Bronchial epithelial cell (primary cell): ENCODE results near the gene SCFD2. TPM values are rescaled to one million over a fixed set of nuclear protein-coding genes. Genes with fewer than 3 reads are reported as not detected.

Experiments used
- DNase-seq: peaks from one replicate; pipeline ENCODE4 v3.0.0-alpha.2; 2010; ENCODE audit warnings: low read depth
- FAIRE-seq: peaks from 2 replicates; lab custom pipeline; 2011; peaks lifted over from hg19 to GRCh38; lab: Jason Lieb, UNC
- H3K27me3 ChIP-seq: 2 replicates; pipeline ENCODE4 v1.5.1; 2011; ENCODE audit warnings: low read length; ENCODE audit not compliant: control insufficient read depth, insufficient read depth
- H3K36me3 ChIP-seq: 2 replicates; pipeline ENCODE4 v1.5.1; 2011; ENCODE audit warnings: low read length; ENCODE audit not compliant: control insufficient read depth, insufficient read depth
- H3K4me3 ChIP-seq: 2 replicates; pipeline ENCODE4 v1.5.1; 2011; ENCODE audit warnings: mild to moderate bottlenecking, low read depth, low read length, control low read depth
- total RNA-seq: library from RNA; depleted of rRNA; stranded (reverse); fragments of >200 nt; gene quantifications from 2 replicates; pipeline ENCODE4 v1.2.1, GENCODE V29; 2014
- TF ChIP-seq, protein P1 (sequence below): IDR thresholded peaks from 2 replicates; pipeline ENCODE4 v1.5.1; 2011; ENCODE audit warnings: mild to moderate bottlenecking, moderate library complexity, low read length, control low read depth, inconsistent platforms; ENCODE audit not compliant: insufficient read depth, severe bottlenecking

Gene SCFD2
- total RNA-seq, 1 donor from 2014 or later = 21.9 TPM

DNA sequence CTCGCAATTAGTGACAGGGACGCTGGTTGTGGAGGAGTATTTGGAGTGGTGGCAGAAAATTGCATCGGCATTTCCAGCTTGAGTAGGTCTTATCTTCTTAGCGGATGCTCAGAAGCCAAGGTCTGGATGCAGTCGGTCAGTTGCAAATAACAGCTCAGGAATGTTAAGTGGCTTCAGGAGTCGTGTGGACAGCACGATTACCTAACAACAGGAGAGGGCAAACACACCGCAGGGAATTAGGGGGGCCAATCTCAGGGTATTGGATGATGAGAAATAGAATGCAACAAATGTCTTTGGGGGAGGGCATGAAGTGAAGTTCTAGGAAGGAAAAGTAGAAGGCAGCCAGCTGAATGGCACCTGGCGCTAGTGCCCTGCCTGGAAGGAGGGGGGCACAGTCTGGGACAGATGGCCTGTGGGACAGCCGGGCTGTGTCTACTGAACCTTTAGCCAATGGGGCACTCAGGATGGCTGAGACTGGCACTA is 492.0 kb downstream of the SCFD2 start:
- Histone ChIP-seq H3K4me3 (no peak overlapping the region), H3K36me3 (no peaks in the 10 kb centered on the region), H3K27me3 (no peaks in the 10 kb centered on the region)
- TF ChIP-seq, protein P1, sequence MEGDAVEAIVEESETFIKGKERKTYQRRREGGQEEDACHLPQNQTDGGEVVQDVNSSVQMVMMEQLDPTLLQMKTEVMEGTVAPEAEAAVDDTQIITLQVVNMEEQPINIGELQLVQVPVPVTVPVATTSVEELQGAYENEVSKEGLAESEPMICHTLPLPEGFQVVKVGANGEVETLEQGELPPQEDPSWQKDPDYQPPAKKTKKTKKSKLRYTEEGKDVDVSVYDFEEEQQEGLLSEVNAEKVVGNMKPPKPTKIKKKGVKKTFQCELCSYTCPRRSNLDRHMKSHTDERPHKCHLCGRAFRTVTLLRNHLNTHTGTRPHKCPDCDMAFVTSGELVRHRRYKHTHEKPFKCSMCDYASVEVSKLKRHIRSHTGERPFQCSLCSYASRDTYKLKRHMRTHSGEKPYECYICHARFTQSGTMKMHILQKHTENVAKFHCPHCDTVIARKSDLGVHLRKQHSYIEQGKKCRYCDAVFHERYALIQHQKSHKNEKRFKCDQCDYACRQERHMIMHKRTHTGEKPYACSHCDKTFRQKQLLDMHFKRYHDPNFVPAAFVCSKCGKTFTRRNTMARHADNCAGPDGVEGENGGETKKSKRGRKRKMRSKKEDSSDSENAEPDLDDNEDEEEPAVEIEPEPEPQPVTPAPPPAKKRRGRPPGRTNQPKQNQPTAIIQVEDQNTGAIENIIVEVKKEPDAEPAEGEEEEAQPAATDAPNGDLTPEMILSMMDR = no peak
- DNase-seq (no peak), FAIRE-seq (no peak)

DNA sequence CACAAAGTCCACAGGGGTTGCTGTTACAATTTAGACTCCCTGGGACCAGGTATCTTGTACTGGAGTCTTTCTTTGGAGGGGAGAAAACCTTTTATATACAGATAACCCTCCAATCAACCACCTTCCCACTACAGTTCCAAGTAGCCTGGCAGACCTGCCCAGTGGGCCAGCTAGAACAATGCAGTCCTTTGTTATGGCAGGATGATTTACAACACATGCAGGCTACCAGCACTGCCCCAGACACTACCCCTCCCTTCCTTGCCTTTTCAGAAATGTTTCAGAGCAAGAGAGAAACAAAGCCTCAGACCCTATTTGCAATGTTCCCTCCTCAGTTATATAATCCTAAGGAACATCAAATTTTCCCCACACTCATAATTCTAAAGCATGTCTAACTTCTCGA is 492.7 kb downstream of the SCFD2 start:
- FAIRE-seq = no peak
- Histone ChIP-seq H3K27me3 (no peaks in the 10 kb centered on the region), H3K36me3 (no peaks in the 10 kb centered on the region), H3K4me3 (no peak overlapping the region)
- TF ChIP-seq, protein P1 = no peak
- DNase-seq = no peak

DNA sequence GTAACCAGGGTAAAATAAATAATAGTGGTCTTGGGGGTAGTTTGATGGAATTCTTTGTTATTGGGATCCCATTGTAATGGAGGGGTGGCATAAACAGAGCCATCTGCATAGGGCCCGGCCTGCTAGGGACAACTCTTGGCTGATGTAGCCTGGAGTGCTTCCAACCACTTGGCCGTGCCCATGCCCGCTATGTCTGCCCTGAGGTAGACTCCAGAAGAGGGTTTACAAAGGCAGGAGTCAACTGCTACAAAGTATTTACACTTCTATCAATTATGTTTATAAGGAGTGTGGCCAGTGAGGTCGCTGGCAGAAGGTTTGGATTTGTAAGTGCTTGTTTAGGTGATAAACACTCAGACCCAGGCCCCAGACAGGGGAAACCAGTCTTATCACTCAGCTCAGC is 495.6 kb downstream of the SCFD2 start:
- no peak for FAIRE-seq
- no peak overlapping the region for H3K4me3 ChIP-seq
- no peak for DNase-seq
- H3K36me3 ChIP-seq = peaks cover 3% of the 10 kb centered on the region
- TF ChIP-seq, protein P1 = no peak
- H3K27me3 ChIP-seq = no peaks in the 10 kb centered on the region

DNA sequence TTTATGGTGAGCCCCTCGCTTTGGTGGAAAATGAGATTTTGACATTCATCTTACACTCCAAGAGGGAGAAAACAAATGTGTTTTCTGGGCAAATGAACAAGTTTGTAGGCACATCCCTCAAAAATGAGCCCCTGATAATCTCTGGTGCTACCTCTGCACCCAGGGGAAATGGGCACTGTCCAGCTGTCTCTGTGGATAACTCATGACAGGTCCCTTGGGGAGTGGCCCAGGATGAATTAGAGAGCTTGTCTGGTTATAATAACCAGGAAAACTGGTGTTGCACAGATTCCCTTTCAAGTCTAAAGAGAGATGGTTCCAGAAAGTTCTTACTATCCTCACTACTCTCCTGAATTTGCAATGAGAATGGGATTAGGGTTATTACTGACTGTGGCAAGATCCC is 496.2 kb downstream of the SCFD2 start:
- no peaks in the 10 kb centered on the region for H3K27me3 ChIP-seq
- H3K36me3 ChIP-seq = peaks cover 3% of the 10 kb centered on the region
- DNase-seq = no peak
- no peak overlapping the region for H3K4me3 ChIP-seq
- TF ChIP-seq, protein P1 = no peak
- no peak for FAIRE-seq

DNA sequence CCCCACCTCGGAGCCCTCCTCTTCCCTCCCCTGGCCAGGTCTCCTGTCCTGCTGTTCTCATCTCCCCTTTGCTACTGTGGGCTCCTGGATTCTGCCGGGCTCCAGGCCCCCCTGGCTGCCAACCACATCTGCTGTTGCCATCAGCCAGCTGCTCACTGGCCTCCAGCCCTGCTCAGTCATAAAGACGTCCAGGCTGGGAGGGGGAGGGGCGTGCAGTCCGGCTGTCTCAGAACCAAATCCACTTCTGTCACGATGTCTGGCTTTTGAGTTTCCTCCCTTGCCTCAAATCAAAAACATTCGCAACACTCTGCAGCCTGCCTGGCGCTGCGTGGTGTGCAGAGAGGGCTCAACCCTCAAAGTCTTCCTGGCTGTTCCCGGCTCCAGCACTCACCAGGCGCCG is 496.7 kb downstream of the SCFD2 start:
- FAIRE-seq = no peak
- no peaks in the 10 kb centered on the region for H3K27me3 ChIP-seq
- TF ChIP-seq, protein P1 = no peak
- H3K36me3 ChIP-seq = peaks cover 3% of the 10 kb centered on the region
- DNase-seq = no peak
- no peak overlapping the region for H3K4me3 ChIP-seq

DNA sequence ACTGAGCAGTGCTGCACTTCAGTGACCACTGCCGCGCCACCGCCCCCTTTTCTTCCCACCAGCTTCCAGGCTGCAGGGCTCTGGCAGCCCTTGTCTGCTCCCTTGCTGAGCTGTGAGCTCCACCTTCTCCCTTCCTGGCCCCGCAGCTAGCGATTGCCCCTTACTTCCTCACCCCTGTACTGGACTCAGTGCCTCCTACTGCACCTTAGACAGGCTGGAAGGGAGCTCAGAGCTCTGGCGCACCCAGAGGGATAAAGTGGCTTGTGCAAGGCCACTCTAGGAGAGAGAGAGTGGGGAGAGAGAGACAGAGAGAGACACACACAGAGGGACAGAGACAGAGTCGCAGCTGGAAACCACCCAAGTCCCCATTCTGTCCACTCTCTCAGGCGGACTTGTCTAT is 497.7 kb downstream of the SCFD2 start:
- Histone ChIP-seq H3K4me3 (no peak overlapping the region), H3K27me3 (no peaks in the 10 kb centered on the region), H3K36me3 (peaks cover 3% of the 10 kb centered on the region)
- TF ChIP-seq, protein P1 = no peak
- DNase-seq (no peak), FAIRE-seq (no peak)
